HepG2 (cell line): ENCODE results near the gene CMTM1. TPM values are rescaled to one million over a fixed set of nuclear protein-coding genes. Genes with fewer than 3 reads are reported as not detected.
A peak's percentile ranks its signal among the peaks of the same experiment; 100 is the strongest.

Experiments
- CTCF ChIP-seq: sonication (generic); formaldehyde crosslinking; IDR thresholded peaks from 2 replicates; pipeline ENCODE4 v1.5.0; 2020; ENCODE audit warnings: mild to moderate bottlenecking, missing genetic modification reagents, moderate library complexity
- ERF ChIP-seq: IDR thresholded peaks from 2 replicates; pipeline ENCODE4 v1.6.1; 2018; ENCODE audit warnings: missing biosample characterization, missing genetic modification reagents
- GABPB1 ChIP-seq: IDR thresholded peaks from 2 replicates; pipeline ENCODE4 v1.6.1; 2016; ENCODE audit warnings: mild to moderate bottlenecking, missing genetic modification reagents, moderate library complexity, missing compliant biosample characterization
- GPBP1L1 ChIP-seq: sonication (generic); formaldehyde crosslinking; IDR thresholded peaks from 2 replicates; pipeline ENCODE4 v1.5.0; 2020; ENCODE audit warnings: mild to moderate bottlenecking, missing genetic modification reagents
- RBFOX2 ChIP-seq: fragments of 200-400 bp; formaldehyde crosslinking; IDR thresholded peaks from 2 replicates; pipeline ENCODE4 v1.6.1; 2017; ENCODE audit warnings: low read depth, mild to moderate bottlenecking, low read length
- SIX1 ChIP-seq: sonication (generic); formaldehyde crosslinking; IDR thresholded peaks from 2 replicates; pipeline ENCODE4 v1.4.0; 2020; ENCODE audit warnings: missing genetic modification reagents, borderline replicate concordance
- SP140L ChIP-seq: sonication (generic); formaldehyde crosslinking; IDR thresholded peaks from 2 replicates; pipeline ENCODE4 v1.4.0; 2020; ENCODE audit warnings: missing genetic modification reagents, borderline replicate concordance
- STAT5B ChIP-seq: sonication (generic); formaldehyde crosslinking; IDR thresholded peaks from 2 replicates; pipeline ENCODE4 v1.4.0; 2020; ENCODE audit warnings: missing genetic modification reagents
- TERF1 ChIP-seq: sonication (generic); formaldehyde crosslinking; IDR thresholded peaks from 2 replicates; pipeline ENCODE4 v1.8.0; 2022; ENCODE audit warnings: mild to moderate bottlenecking, missing genetic modification reagents, moderate library complexity
- WIZ ChIP-seq: sonication (generic); formaldehyde crosslinking; IDR thresholded peaks from 2 replicates; pipeline ENCODE4 v1.5.1; 2020; ENCODE audit warnings: mild to moderate bottlenecking, missing genetic modification reagents
- ZBTB7B ChIP-seq: sonication (generic); formaldehyde crosslinking; IDR thresholded peaks from 2 replicates; pipeline ENCODE4 v1.4.0; 2020; ENCODE audit warnings: missing genetic modification reagents
- ZNF33A ChIP-seq: sonication (generic); formaldehyde crosslinking; IDR thresholded peaks from 2 replicates; pipeline ENCODE4 v1.5.1; 2020; ENCODE audit warnings: missing genetic modification reagents, mild to moderate bottlenecking, moderate library complexity, borderline replicate concordance
- ZNF44 ChIP-seq: sonication (generic); formaldehyde crosslinking; IDR thresholded peaks from 2 replicates; pipeline ENCODE4 v1.5.1; 2020; ENCODE audit warnings: mild to moderate bottlenecking, missing genetic modification reagents
- ZNF674 ChIP-seq: sonication (generic); formaldehyde crosslinking; IDR thresholded peaks from 2 replicates; pipeline ENCODE4 v1.5.0; 2020; ENCODE audit warnings: low read depth, mild to moderate bottlenecking, missing genetic modification reagents
- polyA plus RNA-seq, 8 experiments: library from polyadenylated mRNA; depleted of rRNA in 3 of 8; stranded (reverse) in 7 of 8; unstranded in 1 of 8; fragments of >200 nt; fragmentation: Illumina TruSeq in 4 of 8; extraction: Trizol in 4 of 8; gene quantifications; 2 replicates each; pipeline versions ENCODE4 v1.2.1 to v1.2.3, GENCODE V29; 2011 to 2016; ENCODE audit warnings: low read depth in 4 of 8, missing spikeins in 1 of 8, mixed read lengths in 1 of 8; ENCODE audit not compliant: insufficient read depth in 1 of 8
- total RNA-seq, 5 experiments: library from RNA; depleted of rRNA; stranded (reverse); fragments of >200 nt; fragmentation: Illumina TruSeq; extraction: Trizol; gene quantifications; 2 replicates each; pipeline ENCODE4 v1.2.3, GENCODE V29; 2016; ENCODE audit warnings: low read depth in 1 of 5
- TF ChIP-seq, protein P1 (sequence below): sonication (generic); formaldehyde crosslinking; IDR thresholded peaks from 2 replicates; pipeline ENCODE4 v1.4.0; 2020; ENCODE audit warnings: mild to moderate bottlenecking, missing genetic modification reagents
- TF ChIP-seq, protein P2 (sequence below): sonication (generic); formaldehyde crosslinking; IDR thresholded peaks from 2 replicates; pipeline ENCODE4 v1.5.0; 2020; ENCODE audit warnings: missing genetic modification reagents
- TF ChIP-seq, protein P3 (sequence below): sonication (generic); formaldehyde crosslinking; IDR thresholded peaks from 2 replicates; pipeline ENCODE4 v1.5.1; 2020; ENCODE audit warnings: missing genetic modification reagents, mild to moderate bottlenecking, borderline replicate concordance
- TF ChIP-seq, protein P4 (sequence below): IDR thresholded peaks from 2 replicates; pipeline ENCODE4 v1.6.1; 2016; ENCODE audit warnings: low read depth

CMTM1 gene
- total and polyA plus RNA-seq, 2 of the 13 experiments (the other 11 are each of a cell fraction or from before 2014, with no cell fraction given), result 1.7 to 2.9 TPM

GRCh38 chr16:66549284-66550131, 16.7 kb upstream of the CMTM1 start, which contains the start of gene TK2 (continued):
- TF ChIP-seq STAT5B (CRISPR knock-in tag) (no peak), GPBP1L1 (CRISPR knock-in tag) (no peak), RBFOX2 (peak; percentile 99), ZBTB7B (CRISPR knock-in tag) (peak; percentile 79; the same call in 1 of the 2 replicates), ZNF44 (no peak), ZNF674 (CRISPR knock-in tag) (peak; percentile 75; the same call in 1 of the 2 replicates), SP140L (CRISPR knock-in tag) (no peak), TERF1 (CRISPR knock-in tag) (0 out of 2 replicates have a peak, but pooled peaks have one; percentile 69), SIX1 (CRISPR knock-in tag) (no peak), CTCF (peak; percentile 47), WIZ (CRISPR knock-in tag) (no peak), ZNF33A (no peak), GABPB1 (CRISPR knock-in tag) (peak; percentile 94), ERF (CRISPR knock-in tag) (peak; percentile 75)
- TF ChIP-seq, protein P1, sequence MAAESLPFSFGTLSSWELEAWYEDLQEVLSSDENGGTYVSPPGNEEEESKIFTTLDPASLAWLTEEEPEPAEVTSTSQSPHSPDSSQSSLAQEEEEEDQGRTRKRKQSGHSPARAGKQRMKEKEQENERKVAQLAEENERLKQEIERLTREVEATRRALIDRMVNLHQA, result 0 out of 2 replicates have a peak, but pooled peaks have one; percentile 4
- TF ChIP-seq, protein P2, sequence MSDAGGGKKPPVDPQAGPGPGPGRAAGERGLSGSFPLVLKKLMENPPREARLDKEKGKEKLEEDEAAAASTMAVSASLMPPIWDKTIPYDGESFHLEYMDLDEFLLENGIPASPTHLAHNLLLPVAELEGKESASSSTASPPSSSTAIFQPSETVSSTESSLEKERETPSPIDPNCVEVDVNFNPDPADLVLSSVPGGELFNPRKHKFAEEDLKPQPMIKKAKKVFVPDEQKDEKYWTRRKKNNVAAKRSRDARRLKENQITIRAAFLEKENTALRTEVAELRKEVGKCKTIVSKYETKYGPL (CRISPR knock-in tag), result peak; percentile 72; the same call in 1 of the 2 replicates
- TF ChIP-seq, protein P3, sequence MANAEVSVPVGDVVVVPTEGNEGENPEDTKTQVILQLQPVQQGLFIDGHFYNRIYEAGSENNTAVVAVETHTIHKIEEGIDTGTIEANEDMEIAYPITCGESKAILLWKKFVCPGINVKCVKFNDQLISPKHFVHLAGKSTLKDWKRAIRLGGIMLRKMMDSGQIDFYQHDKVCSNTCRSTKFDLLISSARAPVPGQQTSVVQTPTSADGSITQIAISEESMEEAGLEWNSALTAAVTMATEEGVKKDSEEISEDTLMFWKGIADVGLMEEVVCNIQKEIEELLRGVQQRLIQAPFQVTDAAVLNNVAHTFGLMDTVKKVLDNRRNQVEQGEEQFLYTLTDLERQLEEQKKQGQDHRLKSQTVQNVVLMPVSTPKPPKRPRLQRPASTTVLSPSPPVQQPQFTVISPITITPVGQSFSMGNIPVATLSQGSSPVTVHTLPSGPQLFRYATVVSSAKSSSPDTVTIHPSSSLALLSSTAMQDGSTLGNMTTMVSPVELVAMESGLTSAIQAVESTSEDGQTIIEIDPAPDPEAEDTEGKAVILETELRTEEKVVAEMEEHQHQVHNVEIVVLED (CRISPR knock-in tag), result no peak
- TF ChIP-seq, protein P4, sequence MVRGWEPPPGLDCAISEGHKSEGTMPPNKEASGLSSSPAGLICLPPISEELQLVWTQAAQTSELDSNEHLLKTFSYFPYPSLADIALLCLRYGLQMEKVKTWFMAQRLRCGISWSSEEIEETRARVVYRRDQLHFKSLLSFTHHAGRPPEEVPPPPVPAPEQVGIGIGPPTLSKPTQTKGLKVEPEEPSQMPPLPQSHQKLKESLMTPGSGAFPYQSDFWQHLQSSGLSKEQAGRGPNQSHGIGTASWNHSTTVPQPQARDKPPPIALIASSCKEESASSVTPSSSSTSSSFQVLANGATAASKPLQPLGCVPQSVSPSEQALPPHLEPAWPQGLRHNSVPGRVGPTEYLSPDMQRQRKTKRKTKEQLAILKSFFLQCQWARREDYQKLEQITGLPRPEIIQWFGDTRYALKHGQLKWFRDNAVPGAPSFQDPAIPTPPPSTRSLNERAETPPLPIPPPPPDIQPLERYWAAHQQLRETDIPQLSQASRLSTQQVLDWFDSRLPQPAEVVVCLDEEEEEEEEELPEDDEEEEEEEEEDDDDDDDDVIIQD (CRISPR knock-in tag), result no peak
